Measurements from ENCODE around the gene TEX52. TPM values are rescaled to one million over a fixed set of nuclear protein-coding genes. Genes with fewer than 3 reads are reported as not detected.

TEX52 gene
- total and polyA plus RNA-seq, 10 of the 15 experiments (the other 5 are each of a cell fraction or from before 2014, with no cell fraction given) = 0.23 TPM; not detected in 9

GRCh38 chr12:2825132-2825531 lies 31.7 kb downstream of the TEX52 start:
- no peaks in the 10 kb centered on the region for H3K79me2 ChIP-seq (ENCODE audit: control insufficient read depth, insufficient read depth, low read length)
- no peak overlapping the region for H3K9ac ChIP-seq (ENCODE audit: control insufficient read depth, insufficient read depth, low read length)
- no peaks in the 10 kb centered on the region for H3K9me3 ChIP-seq (replicated peaks; ENCODE audit: control insufficient read depth, insufficient read depth, low read length)
- FAIRE-seq (no peak), DNase-seq (ENCODE audit: low read depth, low spot score) (no peak), ATAC-seq (no peak)
- H3K4me1 ChIP-seq (ENCODE audit: control insufficient read depth, insufficient read depth, low read length) = no peaks in the 10 kb centered on the region
- ChIA-PET CTCF (no interaction called here), POLR2A (no interaction called here), SMC1A (ENCODE audit: uncharacterized antibody, unreplicated experiment) (interaction anchor here (0.6 kb wide), 1 partner anchor 49 kb away, joined by 3 read pairs; no protein-coding TSS in a partner anchor), RAD21 (ENCODE audit: unreplicated experiment) (no interaction called here)
- intact Hi-C loops (cut with micrococcal nuclease; ENCODE audit: unreplicated experiment) (no loop called here), in situ Hi-C loops (cut with MboI) (no loop called here)
- no peak overlapping the region for H3K4me2 ChIP-seq (ENCODE audit: control insufficient read depth, insufficient read depth)
- no peak overlapping the region for H3K27ac ChIP-seq (ENCODE audit: control insufficient read depth, insufficient read depth)
- no peaks in the 10 kb centered on the region; the same call in 1 of the 2 replicates for H4K20me1 ChIP-seq (ENCODE audit: control insufficient read depth, insufficient read depth)
- peaks cover 3 to 18% of the 10 kb centered on the region in 2 experiments for H3K36me3 ChIP-seq (ENCODE audit: control insufficient read depth in 2 of 2, insufficient read depth in 2 of 2, low read length in 1 of 2)
- no peaks in the 10 kb centered on the region for H3K27me3 ChIP-seq (replicated peaks in 1 of 2; ENCODE audit: control insufficient read depth in 2 of 2, insufficient read depth in 2 of 2, low read length in 1 of 2)
- H3K4me3 ChIP-seq = no peak overlapping the region
- BruUV-seq (replicated peaks) = TSS peak; percentile 28
- WGBS (ENCODE audit: insufficient coverage, insufficient replicate concordance, low lambda C conversion rate, missing lambda C conversion rate) = 92% methylated on average over 4 of the region's 4 CpGs
- no peak overlapping the region for H2AFZ ChIP-seq (ENCODE audit: control insufficient read depth, low read depth, low read length)
- no peak for TF ChIP-seq EP300 (IDR thresholded peaks at IDR 0.05; ENCODE audit: borderline replicate concordance in 1 of 2, control insufficient read depth in 1 of 2, low read depth in 2 of 2, low read length in 2 of 2)
- no peak for TF ChIP-seq ZNF687 (IDR thresholded peaks at IDR 0.05)
- no peak for TF ChIP-seq SUPT20H (IDR thresholded peaks at IDR 0.05; ENCODE audit: borderline replicate concordance, control insufficient read depth, low read depth, low read length)
- TF ChIP-seq SUZ12 (IDR thresholded peaks at IDR 0.05; ENCODE audit: unreplicated experiment) = no peak
- no peak for TF ChIP-seq SRF (IDR thresholded peaks at IDR 0.05; ENCODE audit: low read depth in 2 of 2, low read length in 2 of 2)
- no peak for TF ChIP-seq SMC3 (IDR thresholded peaks at IDR 0.05; ENCODE audit: borderline replicate concordance, low read length)
- no peak for TF ChIP-seq ATF3 (IDR thresholded peaks at IDR 0.05; ENCODE audit: borderline replicate concordance, extremely low read depth, low read depth, low read length)
- TF ChIP-seq CHD1 (IDR thresholded peaks at IDR 0.05; ENCODE audit: low read depth, low read length) = no peak
- no peak for TF ChIP-seq NFYB (IDR thresholded peaks at IDR 0.05; ENCODE audit: insufficient read depth, low read depth, low read length)
